GM12872 (cell line): ENCODE results near the gene DUSP28.

Experiments
- CTCF ChIP-seq: IDR thresholded peaks from 3 replicates; pipeline ENCODE4 v1.5.1; 2011; ENCODE audit warnings: low read depth, mild to moderate bottlenecking, low read length, moderate library complexity; ENCODE audit not compliant: insufficient read depth

Gene DUSP28

GRCh38 chr2:240585101-240585500, 24.9 kb downstream of the DUSP28 start:
- no peak for TF ChIP-seq CTCF

- no peak for TF ChIP-seq CTCF
Observed at GRCh38 chr2:240585681-240586197, 25.6 kb downstream of the DUSP28 start.

GRCh38 chr2:240586198-240586918, 26.2 kb downstream of the DUSP28 start, which contains the start of gene CAPN10:
Gene CAPN10 (plus strand): TSS chr2:240586734. CDS start chr2:240586912, 178 bp downstream.
- TF ChIP-seq CTCF: no peak

GRCh38 chr2:240586919-240587800, 27.0 kb downstream of the DUSP28 start:
- no peak for TF ChIP-seq CTCF

- TF ChIP-seq CTCF: no peak
Observed at GRCh38 chr2:240588006-240588655, 28.0 kb downstream of the DUSP28 start.

GRCh38 chr2:240588669-240589068, 28.5 kb downstream of the DUSP28 start:
- no peak for TF ChIP-seq CTCF

GRCh38 chr2:240589375-240589774, 29.2 kb downstream of the DUSP28 start:
- no peak for TF ChIP-seq CTCF
